Measurements from ENCODE around the gene JARID2.

DNA sequence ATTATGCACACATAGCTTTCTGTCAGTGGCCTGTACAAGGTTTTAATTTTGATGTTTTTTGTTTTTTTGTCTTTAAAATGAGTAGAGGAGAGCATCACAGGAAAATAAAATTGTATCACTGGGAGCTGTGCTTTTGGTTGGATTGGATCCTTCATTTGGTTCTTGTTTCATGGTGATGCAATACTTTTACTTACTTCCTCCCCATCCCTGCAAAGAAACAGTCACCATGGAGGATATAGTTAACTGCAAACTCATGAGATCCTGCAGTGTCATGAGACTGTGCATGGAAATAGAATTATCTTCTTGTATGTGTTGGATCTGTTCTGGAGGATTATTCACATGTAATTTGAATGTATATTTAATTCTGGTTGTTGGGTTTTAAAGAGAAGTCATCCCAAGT lies 122.3 kb downstream of the JARID2 start:
- no peak for TF ChIP-seq CTCF (IDR thresholded peaks at IDR 0.05)
- no peak for TF ChIP-seq POLR2A (IDR thresholded peaks at IDR 0.05)
- TF ChIP-seq EP300 (IDR thresholded peaks at IDR 0.05) = no peak

All from sigmoid colon (tissue), 4 donors.